WI38 (cell line): Measurements from ENCODE around the gene DOP1B.

Experiments used
- H3K4me3 ChIP-seq: 2 replicates; pipeline ENCODE4 v1.5.1; 2011; ENCODE audit warnings: low read depth, mild to moderate bottlenecking, control low read depth, low read length
- CTCF ChIP-seq: IDR thresholded peaks from 2 replicates; pipeline ENCODE4 v1.5.1; 2012; ENCODE audit warnings: low read depth, mild to moderate bottlenecking, control low read depth, low read length

Gene DOP1B

GRCh38 chr21:36167541-36167940 lies 10.9 kb downstream of the DOP1B start:
- no peak for TF ChIP-seq CTCF
- no peak overlapping the region for H3K4me3 ChIP-seq

GRCh38 chr21:36169470-36170128 lies 13.0 kb downstream of the DOP1B start:
- TF ChIP-seq CTCF, result no peak
- no peak overlapping the region for H3K4me3 ChIP-seq

GRCh38 chr21:36170823-36171222 lies 14.2 kb downstream of the DOP1B start:
- no peak for TF ChIP-seq CTCF
- no peak overlapping the region for H3K4me3 ChIP-seq

- TF ChIP-seq CTCF, result no peak
- no peak overlapping the region for H3K4me3 ChIP-seq
Measured at GRCh38 chr21:36171336-36171735, 14.7 kb downstream of the DOP1B start.

GRCh38 chr21:36171741-36172331 lies 15.2 kb downstream of the DOP1B start:
- H3K4me3 ChIP-seq, result no peak overlapping the region
- no peak for TF ChIP-seq CTCF

GRCh38 chr21:36174780-36175179 lies 18.2 kb downstream of the DOP1B start:
- no peak for TF ChIP-seq CTCF
- no peak overlapping the region for H3K4me3 ChIP-seq

- no peak for TF ChIP-seq CTCF
- no peak overlapping the region for H3K4me3 ChIP-seq
Measured at GRCh38 chr21:36175771-36176565, 19.3 kb downstream of the DOP1B start.
